PC-3 (cell line): ENCODE results near the gene UCP2.

Source experiments
- EZH2phosphoT487 ChIP-seq: fragments of 300-600 bp; sonication (generic); IDR thresholded peaks from 2 replicates; pipeline ENCODE4 v1.6.1; 2018; ENCODE audit warnings: mild to moderate bottlenecking, antibody characterized with exemption, low read length, borderline replicate concordance
- TF ChIP-seq, protein P1 (sequence below): fragments of 300-600 bp; sonication (generic); conservative IDR thresholded peaks from 2 replicates; pipeline ENCODE4 v1.5.1; 2017; ENCODE audit warnings: antibody characterized with exemption, low read depth, mild to moderate bottlenecking, low read length

GRCh38 chr11:73972620-73973449 lies 9.8 kb downstream of the UCP2 start:
- TF ChIP-seq, protein P1, sequence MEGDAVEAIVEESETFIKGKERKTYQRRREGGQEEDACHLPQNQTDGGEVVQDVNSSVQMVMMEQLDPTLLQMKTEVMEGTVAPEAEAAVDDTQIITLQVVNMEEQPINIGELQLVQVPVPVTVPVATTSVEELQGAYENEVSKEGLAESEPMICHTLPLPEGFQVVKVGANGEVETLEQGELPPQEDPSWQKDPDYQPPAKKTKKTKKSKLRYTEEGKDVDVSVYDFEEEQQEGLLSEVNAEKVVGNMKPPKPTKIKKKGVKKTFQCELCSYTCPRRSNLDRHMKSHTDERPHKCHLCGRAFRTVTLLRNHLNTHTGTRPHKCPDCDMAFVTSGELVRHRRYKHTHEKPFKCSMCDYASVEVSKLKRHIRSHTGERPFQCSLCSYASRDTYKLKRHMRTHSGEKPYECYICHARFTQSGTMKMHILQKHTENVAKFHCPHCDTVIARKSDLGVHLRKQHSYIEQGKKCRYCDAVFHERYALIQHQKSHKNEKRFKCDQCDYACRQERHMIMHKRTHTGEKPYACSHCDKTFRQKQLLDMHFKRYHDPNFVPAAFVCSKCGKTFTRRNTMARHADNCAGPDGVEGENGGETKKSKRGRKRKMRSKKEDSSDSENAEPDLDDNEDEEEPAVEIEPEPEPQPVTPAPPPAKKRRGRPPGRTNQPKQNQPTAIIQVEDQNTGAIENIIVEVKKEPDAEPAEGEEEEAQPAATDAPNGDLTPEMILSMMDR, result no peak
- no peak for TF ChIP-seq EZH2phosphoT487
